Pancreas (tissue), 10 donors: Measurements from ENCODE around the gene CDK6. TPM values are rescaled to one million over a fixed set of nuclear protein-coding genes. Genes with fewer than 3 reads are reported as not detected.

Experiments
- ATAC-seq, 4 donors: fragments of 200-7000 bp; cut with Tn5 transposase; one replicate each; pipeline versions ENCODE4 v1.8.0 to v1.9.1; 2020; ENCODE audit warnings: mild to moderate bottlenecking in 4 of 4, moderate library complexity in 4 of 4
- DNase-seq, 6 donors: peaks; one replicate each; pipeline ENCODE4 v3.0.0-alpha.2; 2020
- FAIRE-seq: peaks from 2 replicates; lab custom pipeline; 2012; peaks lifted over from hg19 to GRCh38; lab: Jason Lieb, UNC
- H3K27ac ChIP-seq, 4 donors: fragments of 200-600 bp; sonication (generic); 1 replicate in 3 of 4; 2 replicates in 1 of 4; pipeline versions ENCODE4 v1.5.0 to v1.8.0; 2020
- H3K27me3 ChIP-seq, 4 donors: fragments of 200-600 bp; one replicate each; pipeline ENCODE4 v1.8.0; 2021
- H3K36me3 ChIP-seq, 3 donors: fragments of 200-600 bp; sonication (generic) in 1 of 3; one replicate each; pipeline versions ENCODE4 v1.5.0 to v1.8.0; 2020 to 2021
- H3K4me1 ChIP-seq, 3 donors: fragments of 200-600 bp; one replicate each; pipeline ENCODE4 v1.8.0; 2021
- H3K4me3 ChIP-seq, 4 donors: fragments of 200-600 bp; sonication (generic) in 2 of 4; one replicate each; pipeline versions ENCODE4 v1.5.0 to v1.8.0; 2020 to 2021
- H3K9me3 ChIP-seq, 4 donors: fragments of 200-600 bp; one replicate each; pipeline ENCODE4 v1.8.0; 2021
- WGBS, 2 donors: extraction: QIAGEN DNeasy Blood & Tissue Kit; methylation state at CpG; one replicate each; pipeline ENCODE4 v1.1.7; 2013; 5-methylcytosine and 5-hydroxymethylcytosine counted together
- intact Hi-C, 3 donors: fragments of 100-400 bp; cut with DNase I; formaldehyde crosslinking; loops; one replicate each; pipeline versions ENCODE4 v1.11.1 to v1.14.2; 2022
- polyA plus RNA-seq, 2 donors: library from polyadenylated mRNA; stranded (reverse); fragments of 200-250 nt; gene quantifications; one replicate each; pipeline ENCODE4 v1.2.3, GENCODE V29; 2013
- total RNA-seq, 6 donors: library from RNA; stranded (reverse); fragmentation: NEBNext Ultra II Directional in 4 of 6; extraction: Animal tissue kit (Norgen Biotek cat#: 25700) in 4 of 6; gene quantifications; one replicate each; pipeline versions ENCODE4 v1.2.1 to v1.2.4, GENCODE V29; 2021 to 2023
- TF ChIP-seq, protein P1 (sequence below), 4 donors: fragments of 200-600 bp; sonication (generic) in 3 of 4; IDR thresholded peaks; one replicate each; pipeline versions ENCODE4 v1.5.0 to v1.8.0; 2021; ENCODE audit warnings: antibody characterized with exemption in 4 of 4
- donor health status: healthy with polysubstance abuse.
- donor health status: DM: no; HTN: no; CAD: no; lungs with moderate emphysema.
- donor health status: DM: no; HTN: no; CAD: no.
- donor health status: control.
- donor health status: control.
- donor health status: Bipolar disorder and iron deficiency.
- donor health status: DM: yes; HTN: yes; CAD: no.
- donor health status: DM: no; HTN: no; CAD: no.
- donor health status: DM: no; HTN: no; CAD: no.
- donor health status: DM: yes; HTN: yes; CAD: no.

The CDK6 gene
- total and polyA plus RNA-seq, 8 donors: 2.4 to 33.4 (median 18.7) TPM

- H3K27me3 ChIP-seq: no peaks in the 10 kb centered on the region
- FAIRE-seq: no peak
- ATAC-seq: no peak
- intact Hi-C loops: no loop called here
- H3K4me1 ChIP-seq: peaks cover 7 to 19% (median 17%) of the 10 kb centered on the region in 3 donors
- no peak overlapping the region for H3K4me3 ChIP-seq
- 73 to 87% methylated on average over 2 of the region's 2 CpGs for WGBS, 2 donors
- peak overlapping the region in 1 of 4 donors; percentile 85 for H3K27ac ChIP-seq
- no peak for DNase-seq
- H3K36me3 ChIP-seq: no peaks in the 10 kb centered on the region
- TF ChIP-seq, protein P1, sequence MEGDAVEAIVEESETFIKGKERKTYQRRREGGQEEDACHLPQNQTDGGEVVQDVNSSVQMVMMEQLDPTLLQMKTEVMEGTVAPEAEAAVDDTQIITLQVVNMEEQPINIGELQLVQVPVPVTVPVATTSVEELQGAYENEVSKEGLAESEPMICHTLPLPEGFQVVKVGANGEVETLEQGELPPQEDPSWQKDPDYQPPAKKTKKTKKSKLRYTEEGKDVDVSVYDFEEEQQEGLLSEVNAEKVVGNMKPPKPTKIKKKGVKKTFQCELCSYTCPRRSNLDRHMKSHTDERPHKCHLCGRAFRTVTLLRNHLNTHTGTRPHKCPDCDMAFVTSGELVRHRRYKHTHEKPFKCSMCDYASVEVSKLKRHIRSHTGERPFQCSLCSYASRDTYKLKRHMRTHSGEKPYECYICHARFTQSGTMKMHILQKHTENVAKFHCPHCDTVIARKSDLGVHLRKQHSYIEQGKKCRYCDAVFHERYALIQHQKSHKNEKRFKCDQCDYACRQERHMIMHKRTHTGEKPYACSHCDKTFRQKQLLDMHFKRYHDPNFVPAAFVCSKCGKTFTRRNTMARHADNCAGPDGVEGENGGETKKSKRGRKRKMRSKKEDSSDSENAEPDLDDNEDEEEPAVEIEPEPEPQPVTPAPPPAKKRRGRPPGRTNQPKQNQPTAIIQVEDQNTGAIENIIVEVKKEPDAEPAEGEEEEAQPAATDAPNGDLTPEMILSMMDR (IDR thresholded peaks at IDR 0.05): no peak
- no peaks in the 10 kb centered on the region for H3K9me3 ChIP-seq
Observed at GRCh38 chr7:92715963-92716362, 120.4 kb downstream of the CDK6 start.

GRCh38 chr7:92714767-92715166 lies 121.6 kb downstream of the CDK6 start:
- H3K4me1 ChIP-seq: peaks cover 7 to 19% (median 17%) of the 10 kb centered on the region in 3 donors
- TF ChIP-seq, protein P1 (IDR thresholded peaks at IDR 0.05): no peak
- WGBS, 2 donors: 14 to 17% methylated on average over 3 of the region's 3 CpGs

DNA sequence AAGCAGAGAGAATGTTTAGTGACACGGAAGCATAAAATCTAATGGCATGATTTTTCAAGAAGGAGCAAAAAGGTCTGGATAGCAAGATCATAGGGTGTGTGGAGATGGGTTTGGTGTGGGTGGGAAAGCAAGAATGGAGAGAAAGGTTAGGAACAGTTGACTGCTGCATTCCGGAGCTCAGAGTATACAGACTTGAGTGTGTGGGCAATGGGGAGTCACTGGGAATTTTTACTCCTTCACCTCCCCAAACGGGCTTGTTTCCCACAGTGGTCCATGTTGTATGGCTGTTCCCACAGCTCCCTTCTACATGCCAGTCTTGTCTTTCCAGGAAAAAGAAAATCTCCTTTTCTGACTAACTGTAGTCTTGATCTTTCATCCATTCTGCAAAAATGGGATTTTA lies 122.1 kb downstream of the CDK6 start:
- Histone ChIP-seq H3K27me3 (no peaks in the 10 kb centered on the region), H3K27ac (peak overlapping the region in 2 of 4 donors; percentile 44 to 53), H3K4me1 (peaks cover 7 to 18% (median 16%) of the 10 kb centered on the region in 3 donors), H3K36me3 (no peaks in the 10 kb centered on the region), H3K9me3 (no peaks in the 10 kb centered on the region), H3K4me3 (no peak overlapping the region)
- TF ChIP-seq, protein P1 (IDR thresholded peaks at IDR 0.05): no peak
- ATAC-seq: no peak
- intact Hi-C loops: no loop called here
- no peak for FAIRE-seq
- no peak for DNase-seq
- 68 to 75% methylated on average over 3 of the region's 3 CpGs for WGBS, 2 donors

More at GRCh38 chr7:92714767-92715166, 121.6 kb downstream of the CDK6 start:
- intact Hi-C loops: no loop called here
- no peaks in the 10 kb centered on the region for H3K9me3 ChIP-seq
- H3K27me3 ChIP-seq: no peaks in the 10 kb centered on the region
- ATAC-seq (peak in 2 of 4 donors; percentile 48 to 57), FAIRE-seq (no peak), DNase-seq (no peak)
- H3K36me3 ChIP-seq: no peaks in the 10 kb centered on the region
- peak overlapping the region in 2 of 4 donors; percentile 44 to 53 for H3K27ac ChIP-seq
- H3K4me3 ChIP-seq: no peak overlapping the region

- FAIRE-seq (no peak), ATAC-seq (no peak), DNase-seq (no peak)
- Histone ChIP-seq H3K27ac (no peak overlapping the region), H3K36me3 (no peaks in the 10 kb centered on the region), H3K9me3 (no peaks in the 10 kb centered on the region), H3K4me3 (no peak overlapping the region), H3K4me1 (peaks cover 5 to 8% (median 7%) of the 10 kb centered on the region in 3 donors), H3K27me3 (no peaks in the 10 kb centered on the region)
- WGBS, 2 donors: 91 to 93% methylated on average over 4 of the region's 4 CpGs
- TF ChIP-seq, protein P1 (IDR thresholded peaks at IDR 0.05): no peak
- intact Hi-C loops: loop anchor here in 1 of 3 donors (10.0 kb wide), 1 partner anchor 125 kb away; the partner anchor contains the start of gene CDK6
Observed at GRCh38 chr7:92709912-92710311, 126.5 kb downstream of the CDK6 start.

- FAIRE-seq (no peak), ATAC-seq (no peak), DNase-seq (no peak)
- Histone ChIP-seq H3K36me3 (no peaks in the 10 kb centered on the region), H3K4me3 (no peak overlapping the region), H3K4me1 (peaks cover 0 to 4% (median under 1%) of the 10 kb centered on the region in 3 donors), H3K9me3 (no peaks in the 10 kb centered on the region), H3K27me3 (no peaks in the 10 kb centered on the region), H3K27ac (no peak overlapping the region)
- TF ChIP-seq, protein P1 (IDR thresholded peaks at IDR 0.05): no peak
- intact Hi-C loops: loop anchor here in 1 of 3 donors (10.0 kb wide), 1 partner anchor 126 kb away; the partner anchor contains the start of gene CDK6
- 94 to 95% methylated on average over 2 of the region's 2 CpGs for WGBS, 2 donors
Observed at GRCh38 chr7:92709150-92709549, 127.2 kb downstream of the CDK6 start.
